Astrocyte (in vitro differentiated cells and primary cell): ENCODE measurements around the gene EPO.

Experiments used
- EZH2 ChIP-seq: IDR thresholded peaks from 2 replicates; pipeline ENCODE4 v1.6.1; 2012; ENCODE audit warnings: mild to moderate bottlenecking, low read length, inconsistent platforms; ENCODE audit not compliant: insufficient read depth
- TF ChIP-seq, protein P1 (sequence below): IDR thresholded peaks from 2 replicates; pipeline ENCODE4 v1.5.1; 2011; ENCODE audit warnings: low read depth, mild to moderate bottlenecking, inconsistent platforms, low read length, moderate library complexity; ENCODE audit not compliant: insufficient read depth

- no peak for TF ChIP-seq EZH2
- TF ChIP-seq, protein P1, sequence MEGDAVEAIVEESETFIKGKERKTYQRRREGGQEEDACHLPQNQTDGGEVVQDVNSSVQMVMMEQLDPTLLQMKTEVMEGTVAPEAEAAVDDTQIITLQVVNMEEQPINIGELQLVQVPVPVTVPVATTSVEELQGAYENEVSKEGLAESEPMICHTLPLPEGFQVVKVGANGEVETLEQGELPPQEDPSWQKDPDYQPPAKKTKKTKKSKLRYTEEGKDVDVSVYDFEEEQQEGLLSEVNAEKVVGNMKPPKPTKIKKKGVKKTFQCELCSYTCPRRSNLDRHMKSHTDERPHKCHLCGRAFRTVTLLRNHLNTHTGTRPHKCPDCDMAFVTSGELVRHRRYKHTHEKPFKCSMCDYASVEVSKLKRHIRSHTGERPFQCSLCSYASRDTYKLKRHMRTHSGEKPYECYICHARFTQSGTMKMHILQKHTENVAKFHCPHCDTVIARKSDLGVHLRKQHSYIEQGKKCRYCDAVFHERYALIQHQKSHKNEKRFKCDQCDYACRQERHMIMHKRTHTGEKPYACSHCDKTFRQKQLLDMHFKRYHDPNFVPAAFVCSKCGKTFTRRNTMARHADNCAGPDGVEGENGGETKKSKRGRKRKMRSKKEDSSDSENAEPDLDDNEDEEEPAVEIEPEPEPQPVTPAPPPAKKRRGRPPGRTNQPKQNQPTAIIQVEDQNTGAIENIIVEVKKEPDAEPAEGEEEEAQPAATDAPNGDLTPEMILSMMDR = no peak
These were observed 32.7 kb downstream of the EPO start for GRCh38 chr7:100752994-100753393.
